DOHH2 (cell line): ENCODE results near the gene METTL1.
A peak's percentile ranks its signal among the peaks of the same experiment; 100 is the strongest.

Experiments
- H3F3A ChIP-seq: fragments of 200-600 bp; sonication (generic), shearing (Covaris generic); 2 replicates; pipeline ENCODE4 v1.6.0; 2016; ENCODE audit warnings: antibody characterized with exemption, mild to moderate bottlenecking; ENCODE audit not compliant: control insufficient read depth, insufficient read depth
- H3K27ac ChIP-seq: fragments of 200-600 bp; sonication (generic); 2 replicates; pipeline ENCODE4 v1.5.1; 2014; ENCODE audit warnings: low read depth, mild to moderate bottlenecking, low read length, moderate library complexity
- H3K27me3 ChIP-seq: fragments of 200-600 bp; sonication (generic); 2 replicates; pipeline ENCODE4 v1.6.1; 2014; ENCODE audit warnings: mild to moderate bottlenecking, low read length, mixed read lengths; ENCODE audit not compliant: control insufficient read depth
- H3K36me3 ChIP-seq: fragments of 200-600 bp; sonication (generic); 2 replicates; pipeline ENCODE4 v1.6.1; 2014; ENCODE audit warnings: mild to moderate bottlenecking, low read length, moderate library complexity, mixed read lengths; ENCODE audit not compliant: control insufficient read depth
- H3K4me1 ChIP-seq: fragments of 200-600 bp; sonication (generic); 2 replicates; pipeline ENCODE4 v1.6.1; 2014; ENCODE audit warnings: mild to moderate bottlenecking, low read length, mixed read lengths; ENCODE audit not compliant: control insufficient read depth
- H3K4me2 ChIP-seq: fragments of 200-600 bp; sonication (generic); 2 replicates; pipeline ENCODE4 v1.6.0; 2014; ENCODE audit warnings: mild to moderate bottlenecking, low read length, moderate library complexity
- H3K4me3 ChIP-seq: fragments of 200-600 bp; sonication (generic); 2 replicates; pipeline ENCODE4 v1.5.1; 2014; ENCODE audit warnings: mild to moderate bottlenecking, low read length, mixed read lengths
- H3K79me2 ChIP-seq: fragments of 200-600 bp; sonication (generic); 2 replicates; pipeline ENCODE4 v1.6.1; 2014; ENCODE audit warnings: mild to moderate bottlenecking, low read length, mixed read lengths; ENCODE audit not compliant: control insufficient read depth
- H3K9me2 ChIP-seq: fragments of 200-600 bp; sonication (generic); replicated peaks from 2 replicates; pipeline ENCODE4 v1.6.1; 2014; ENCODE audit warnings: mild to moderate bottlenecking, low read length, mixed read lengths; ENCODE audit not compliant: control insufficient read depth
- H3K9me3 ChIP-seq: fragments of 200-600 bp; sonication (generic); 2 replicates; pipeline ENCODE4 v1.6.1; 2014; ENCODE audit warnings: antibody characterized with exemption, low read length, mixed read lengths; ENCODE audit not compliant: control insufficient read depth, insufficient read depth
- H4K20me1 ChIP-seq: fragments of 200-600 bp; sonication (generic); 2 replicates; pipeline ENCODE4 v1.6.0; 2014; ENCODE audit warnings: low read depth, mild to moderate bottlenecking, antibody characterized with exemption, low read length, moderate library complexity; ENCODE audit not compliant: control insufficient read depth, insufficient read depth
- CTCF ChIP-seq: fragments of 200-600 bp; sonication (generic); IDR thresholded peaks from one replicate; pipeline ENCODE4 v1.5.1; 2014; ENCODE audit warnings: antibody characterized with exemption, mild to moderate bottlenecking, low read depth, low read length; ENCODE audit not compliant: poor library complexity, severe bottlenecking
- EZH2phosphoT487 ChIP-seq: fragments of 200-600 bp; sonication (generic); IDR thresholded peaks from 2 replicates; pipeline ENCODE4 v1.6.1; 2017; ENCODE audit warnings: borderline replicate concordance, mild to moderate bottlenecking, antibody characterized with exemption, low read length, moderate library complexity, mixed read lengths

Gene METTL1

GRCh38 chr12:57795354-57795753, 23.4 kb upstream of the METTL1 start:
- Histone ChIP-seq H3K4me3 (no peak overlapping the region), H3K27me3 (no peaks in the 10 kb centered on the region), H3K9me2 (no peaks in the 10 kb centered on the region), H3K36me3 (peaks cover 69% of the 10 kb centered on the region), H3F3A (peaks cover 7% of the 10 kb centered on the region; the same call in 1 of the 2 replicates), H3K9me3 (no peaks in the 10 kb centered on the region), H4K20me1 (no peaks in the 10 kb centered on the region), H3K27ac (no peak overlapping the region), H3K79me2 (0 out of 2 replicates have a peak, but pooled peaks cover under 1% of the 10 kb centered on the region), H3K4me2 (no peak overlapping the region), H3K4me1 (no peaks in the 10 kb centered on the region)
- no peak for TF ChIP-seq CTCF
- no peak for TF ChIP-seq EZH2phosphoT487

GRCh38 chr12:57793920-57794319, 22.0 kb upstream of the METTL1 start:
- Histone ChIP-seq H3F3A (peaks cover 7% of the 10 kb centered on the region; the same call in 1 of the 2 replicates), H3K4me3 (no peak overlapping the region), H3K27ac (no peak overlapping the region), H3K4me1 (no peaks in the 10 kb centered on the region), H3K9me3 (no peaks in the 10 kb centered on the region), H3K27me3 (no peaks in the 10 kb centered on the region), H3K9me2 (no peaks in the 10 kb centered on the region), H4K20me1 (no peaks in the 10 kb centered on the region), H3K36me3 (peaks cover 72% of the 10 kb centered on the region), H3K79me2 (0 out of 2 replicates have a peak, but pooled peaks cover 4% of the 10 kb centered on the region), H3K4me2 (no peak overlapping the region)
- TF ChIP-seq EZH2phosphoT487 (no peak), CTCF (no peak)

- Histone ChIP-seq H3K27ac (no peak overlapping the region), H3K9me3 (no peaks in the 10 kb centered on the region), H3K79me2 (peaks cover 32% of the 10 kb centered on the region)
Measured at GRCh38 chr12:57783861-57784260, 12.0 kb upstream of the METTL1 start.

More at GRCh38 chr12:57783861-57784260, 12.0 kb upstream of the METTL1 start:
- H3K4me3 ChIP-seq: peak overlapping the region; percentile 98; the same call in 1 of the 2 replicates
- TF ChIP-seq CTCF (no peak), EZH2phosphoT487 (no peak)
- H3K27me3 ChIP-seq: no peaks in the 10 kb centered on the region
- H3F3A ChIP-seq: no peaks in the 10 kb centered on the region
- peaks cover 4% of the 10 kb centered on the region; the same call in 1 of the 2 replicates for H4K20me1 ChIP-seq
- H3K9me2 ChIP-seq: no peaks in the 10 kb centered on the region
- H3K4me2 ChIP-seq: peak overlapping the region; percentile 97
- H3K36me3 ChIP-seq: peaks cover 47% of the 10 kb centered on the region
- peaks cover 21% of the 10 kb centered on the region for H3K4me1 ChIP-seq
